ENCODE measurements around the gene SSRP1. TPM values are rescaled to one million over a fixed set of nuclear protein-coding genes. Genes with fewer than 3 reads are reported as not detected.

SSRP1 gene
- total RNA-seq, 1 experiment from 2014 or later: 173 TPM

- ATAC-seq (peak; percentile 89), DNase-seq (ENCODE audit: low read depth, low spot score) (no peak)
- ChIA-PET CTCF (interaction anchor here (0.5 to 1.1 kb wide), 10 partner anchors 15 to 1222 kb away, joined by 3 to 10 read pairs (median 5); partner anchors contain the start of gene UBE2L6), POLR2A (no interaction called here)
- in situ Hi-C loops (cut with HindIII; ENCODE audit: low pct_unique_long_range_greater_than_20kb, low sequenced_read_pairs): no loop called here
- BruUV-seq (replicated peaks): no TSS peak
- Histone ChIP-seq H3K4me3 (ENCODE audit: low read depth in 2 of 2, low read length in 2 of 2) (no peak overlapping the region), H3K36me3 (ENCODE audit: control insufficient read depth, insufficient read depth, low read length) (no peaks in the 10 kb centered on the region), H3K9me3 (ENCODE audit: control insufficient read depth, insufficient read depth, low read depth, low read length) (no peaks in the 10 kb centered on the region), H3K4me1 (ENCODE audit: control insufficient read depth, insufficient read depth, low read length) (no peaks in the 10 kb centered on the region), H3K27me3 (ENCODE audit: control insufficient read depth, insufficient read depth, low read length) (no peaks in the 10 kb centered on the region), H3K27ac (ENCODE audit: low read length) (no peak overlapping the region)
- TF ChIP-seq CTCF (IDR thresholded peaks at IDR 0.05) (peak; percentile 85), REST (IDR thresholded peaks at IDR 0.05; ENCODE audit: insufficient read depth in 1 of 2, low read depth in 2 of 2, low read length in 1 of 2) (no peak)
- intact Hi-C loops (cut with micrococcal nuclease; ENCODE audit: unreplicated experiment): loop anchor here (2.0 to 10.0 kb wide), 5 partner anchors 112 to 297 kb away; partner anchors contain the start of gene UBE2L6
These were observed 10.0 kb upstream of the SSRP1 start for GRCh38 chr11:57345555-57346211.

- in situ Hi-C loops (cut with HindIII; ENCODE audit: low pct_unique_long_range_greater_than_20kb, low sequenced_read_pairs): no loop called here
- Histone ChIP-seq H3K9me3 (ENCODE audit: control insufficient read depth, insufficient read depth, low read depth, low read length) (no peaks in the 10 kb centered on the region), H3K27me3 (ENCODE audit: control insufficient read depth, insufficient read depth, low read length) (no peaks in the 10 kb centered on the region), H3K27ac (ENCODE audit: low read length) (no peak overlapping the region; the same call in 1 of the 2 replicates), H3K4me1 (ENCODE audit: control insufficient read depth, insufficient read depth, low read length) (no peaks in the 10 kb centered on the region), H3K36me3 (ENCODE audit: control insufficient read depth, insufficient read depth, low read length) (no peaks in the 10 kb centered on the region), H3K4me3 (ENCODE audit: low read depth in 2 of 2, low read length in 2 of 2) (no peak overlapping the region)
- ChIA-PET POLR2A (no interaction called here), CTCF (no interaction called here)
- intact Hi-C loops (cut with micrococcal nuclease; ENCODE audit: unreplicated experiment): loop anchor here (2.0 to 10.0 kb wide), 5 partner anchors 112 to 297 kb away; partner anchors contain the start of gene UBE2L6
- DNase-seq (ENCODE audit: low read depth, low spot score): no peak
- no peak for TF ChIP-seq POLR2AphosphoS5 (IDR thresholded peaks at IDR 0.05; ENCODE audit: low read depth, low read length)
- TF ChIP-seq CTCF (IDR thresholded peaks at IDR 0.05): no peak
- TF ChIP-seq REST (IDR thresholded peaks at IDR 0.05; ENCODE audit: insufficient read depth in 1 of 2, low read depth in 2 of 2, low read length in 1 of 2): no peak
- TF ChIP-seq SIN3A (IDR thresholded peaks at IDR 0.05; ENCODE audit: borderline replicate concordance, insufficient read depth, low read depth, low read length): no peak
- no peak for TF ChIP-seq TCF7L2 (IDR thresholded peaks at IDR 0.05; ENCODE audit: low read depth, low read length)
- BruUV-seq (replicated peaks): no TSS peak
- ATAC-seq: no peak
These were observed 9.1 kb upstream of the SSRP1 start for GRCh38 chr11:57344826-57345225.
